ENCODE measurements around the gene UCK2. TPM values are rescaled to one million over a fixed set of nuclear protein-coding genes. Genes with fewer than 3 reads are reported as not detected.
A peak's percentile ranks its signal among the peaks of the same experiment; 100 is the strongest.
"Not testable (repeated sequence)": the region's sequence is repeated elsewhere in the genome, so short reads cannot be mapped to it uniquely, and the experiment has no call there.

UCK2 gene
- total RNA-seq (10 to 100 TPM in 8 of 9 donors, 1 to 10 TPM in 1; 5.4 to 22.7 (median 14.3) TPM), polyA plus RNA-seq (10 to 100 TPM; 11.9 to 19.1 (median 13.1) TPM)
- long read RNA-seq, donor 1: 0 reads
- long read RNA-seq, donor 2, full-length matches to known transcripts: 2 of 2 reads
- long read RNA-seq, donor 2, partial matches to known transcripts: 0 of 2 reads
- long read RNA-seq, donor 2, other reads (novel, unspliced or antisense): 0 of 2 reads
- long read RNA-seq, donor 3, partial matches to known transcripts: 0 of 4 reads
- long read RNA-seq, donor 3, other reads (novel, unspliced or antisense): 0 of 4 reads
- long read RNA-seq, donor 4: 0 reads
- long read RNA-seq, donor 5, full-length matches to known transcripts: 12 of 17 reads
- long read RNA-seq, donor 5, partial matches to known transcripts: 0 of 17 reads
- long read RNA-seq, donor 5, other reads (novel, unspliced or antisense): 5 of 17 reads
- long read RNA-seq, donor 6, full-length matches to known transcripts: 2 of 5 reads
- long read RNA-seq, donor 6, partial matches to known transcripts: 2 of 5 reads
- long read RNA-seq, donor 6, other reads (novel, unspliced or antisense): 1 of 5 reads
- long read RNA-seq, donor 7, full-length matches to known transcripts: 3 of 3 reads
- long read RNA-seq, donor 7, partial matches to known transcripts: 0 of 3 reads
- long read RNA-seq, donor 7, other reads (novel, unspliced or antisense): 0 of 3 reads
- long read RNA-seq, donor 8, partial matches to known transcripts: 0 of 2 reads
- long read RNA-seq, donor 8, other reads (novel, unspliced or antisense): 0 of 2 reads
- long read RNA-seq, donor 9, transcript UCK2-201 (7 exons, 1,375 nt): major isoform, 5 of 6 reads
- long read RNA-seq, donor 9, partial matches to known transcripts: 0 of 6 reads
- long read RNA-seq, donor 9, other reads (novel, unspliced or antisense): 0 of 6 reads
- long read RNA-seq, donor 10: 0 reads

DNA sequence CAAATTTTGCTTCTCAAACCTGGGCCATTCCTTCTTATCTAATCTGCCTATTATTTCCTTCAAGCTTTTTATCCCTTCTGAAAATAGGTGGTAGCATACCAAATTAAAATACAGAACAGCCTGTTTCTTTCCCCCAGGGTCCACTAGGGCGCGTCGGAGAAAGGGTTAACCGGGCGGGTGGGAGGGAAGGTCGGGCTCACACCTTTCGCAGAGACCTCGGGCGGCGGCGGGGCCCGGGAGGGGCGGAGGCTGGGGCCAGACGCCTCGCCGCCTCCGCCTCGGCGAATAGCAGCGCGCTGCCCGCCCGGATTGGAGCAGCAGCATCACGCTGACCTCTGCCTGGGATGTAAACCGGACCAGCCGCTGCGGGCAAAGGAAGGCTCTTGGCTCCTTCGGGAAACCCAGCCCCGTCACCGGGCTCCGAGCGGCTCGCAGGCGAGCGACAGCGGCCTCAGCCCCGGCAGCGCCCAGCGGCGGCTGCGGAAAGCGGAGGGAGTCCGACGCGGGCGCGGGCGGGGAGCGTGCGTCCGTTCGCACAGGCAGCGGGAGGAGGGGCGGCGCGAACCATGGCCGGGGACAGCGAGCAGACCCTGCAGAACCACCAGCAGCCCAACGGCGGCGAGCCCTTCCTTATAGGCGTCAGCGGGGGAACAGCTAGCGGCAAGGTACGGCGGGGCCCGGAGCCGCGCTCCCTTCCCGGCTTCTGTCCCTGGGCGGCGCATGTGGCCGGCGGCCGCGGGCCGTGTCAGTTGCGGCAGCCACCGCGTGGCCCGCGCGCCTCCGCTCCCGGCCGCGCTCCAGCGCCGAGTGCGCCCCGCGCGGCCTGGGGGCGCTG, at the start of gene UCK2:
Gene UCK2, plus strand, starts transcription at position 347 of the 835 bp plus-strand sequence. Its CDS starts 220 bp downstream, at position 567.
- Histone ChIP-seq H3K9me3 (replicated peaks in 1 of 3) (no peaks in the 10 kb centered on the region), H3K36me3 (replicated peaks in 1 of 2) (no peaks in the 10 kb centered on the region), H3K4me1 (replicated peaks in 1 of 2) (peaks cover 10 to 12% of the 10 kb centered on the region in 2 donors), H3K27me3 (no peaks in the 10 kb centered on the region), H3K27ac (peak within 1 kb of the TSS; percentile 35 to 91 (median 78)), H3K4me3 (peak within 1 kb of the TSS; percentile 49 to 91 (median 75))
- TF ChIP-seq, protein P1, sequence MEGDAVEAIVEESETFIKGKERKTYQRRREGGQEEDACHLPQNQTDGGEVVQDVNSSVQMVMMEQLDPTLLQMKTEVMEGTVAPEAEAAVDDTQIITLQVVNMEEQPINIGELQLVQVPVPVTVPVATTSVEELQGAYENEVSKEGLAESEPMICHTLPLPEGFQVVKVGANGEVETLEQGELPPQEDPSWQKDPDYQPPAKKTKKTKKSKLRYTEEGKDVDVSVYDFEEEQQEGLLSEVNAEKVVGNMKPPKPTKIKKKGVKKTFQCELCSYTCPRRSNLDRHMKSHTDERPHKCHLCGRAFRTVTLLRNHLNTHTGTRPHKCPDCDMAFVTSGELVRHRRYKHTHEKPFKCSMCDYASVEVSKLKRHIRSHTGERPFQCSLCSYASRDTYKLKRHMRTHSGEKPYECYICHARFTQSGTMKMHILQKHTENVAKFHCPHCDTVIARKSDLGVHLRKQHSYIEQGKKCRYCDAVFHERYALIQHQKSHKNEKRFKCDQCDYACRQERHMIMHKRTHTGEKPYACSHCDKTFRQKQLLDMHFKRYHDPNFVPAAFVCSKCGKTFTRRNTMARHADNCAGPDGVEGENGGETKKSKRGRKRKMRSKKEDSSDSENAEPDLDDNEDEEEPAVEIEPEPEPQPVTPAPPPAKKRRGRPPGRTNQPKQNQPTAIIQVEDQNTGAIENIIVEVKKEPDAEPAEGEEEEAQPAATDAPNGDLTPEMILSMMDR (IDR thresholded peaks at IDR 0.05): peak in 4 of 6 experiments; percentile 8 to 34 (median 10)
- peak; percentile 15 to 77 for TF ChIP-seq POLR2A (IDR thresholded peaks at IDR 0.05)
- 0% methylated on average over 4 to 94 of the region's 94 CpGs for WGBS, 4 donors
- peak; percentile 77 to 87 (median 84) for DNase-seq
- intact Hi-C loops (cut with DNase I): loop anchor here in 1 of 2 donors (10.0 kb wide), 1 partner anchor 87 kb away; no protein-coding TSS in a partner anchor

DNA sequence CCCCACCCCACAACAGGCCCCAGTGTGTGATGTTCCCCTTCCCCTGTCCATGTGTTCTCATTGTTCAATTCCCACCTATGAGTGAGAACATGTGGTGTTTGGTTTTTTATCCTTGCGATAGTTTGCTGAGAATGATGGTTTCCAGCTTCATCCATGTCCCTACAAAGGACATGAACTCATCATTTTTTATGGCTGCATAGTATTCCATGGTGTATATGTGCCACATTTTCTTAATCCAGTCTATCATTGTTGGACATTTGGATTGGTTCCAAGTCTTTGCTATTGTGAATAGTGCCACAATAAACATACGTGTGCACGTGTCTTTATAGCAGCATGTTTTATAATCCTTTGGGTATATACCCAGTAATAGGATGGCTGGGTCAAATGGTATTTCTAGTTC, 49.2 kb upstream of the UCK2 start:
- H3K27ac ChIP-seq; DNase-seq; H3K27me3 ChIP-seq; intact Hi-C loops (cut with DNase I); H3K36me3 ChIP-seq (replicated peaks in 1 of 2); H3K4me3 ChIP-seq; H3K9me3 ChIP-seq (replicated peaks in 1 of 3); H3K4me1 ChIP-seq (replicated peaks in 1 of 2): not testable (repeated sequence)
- WGBS, 4 donors: 70 to 100% (median 79%) methylated on average over 2 of the region's 3 CpGs; no CpG with 5 or more reads in 1 of the 4 donors

DNA sequence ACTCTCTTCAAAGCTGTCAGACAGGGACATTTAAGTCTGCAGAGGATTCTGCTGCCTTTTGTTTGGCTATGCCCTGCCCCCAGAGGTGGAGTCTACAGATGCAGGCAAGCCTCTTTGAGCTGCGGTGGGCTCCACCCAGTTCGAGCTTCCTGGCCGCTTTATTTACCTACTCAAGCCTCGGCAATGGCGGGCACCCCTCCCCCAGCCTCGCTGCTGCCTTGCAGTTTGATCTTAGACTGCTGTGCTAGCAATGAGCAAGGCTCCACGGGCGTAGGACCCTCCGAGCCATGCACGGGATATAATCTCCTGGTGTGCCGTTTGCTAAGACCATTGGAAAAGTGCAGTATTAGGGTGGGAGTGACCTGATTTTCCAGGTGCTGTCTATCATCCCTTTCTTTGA, 43.9 kb upstream of the UCK2 start:
- H3K9me3 ChIP-seq (replicated peaks in 1 of 3); DNase-seq; H3K27me3 ChIP-seq; H3K36me3 ChIP-seq (replicated peaks in 1 of 2); H3K27ac ChIP-seq; intact Hi-C loops (cut with DNase I); H3K4me1 ChIP-seq (replicated peaks in 1 of 2); H3K4me3 ChIP-seq: not testable (repeated sequence)
- WGBS, 4 donors: 87 to 93% (median 92%) methylated on average over 9 to 11 of the region's 11 CpGs

DNA sequence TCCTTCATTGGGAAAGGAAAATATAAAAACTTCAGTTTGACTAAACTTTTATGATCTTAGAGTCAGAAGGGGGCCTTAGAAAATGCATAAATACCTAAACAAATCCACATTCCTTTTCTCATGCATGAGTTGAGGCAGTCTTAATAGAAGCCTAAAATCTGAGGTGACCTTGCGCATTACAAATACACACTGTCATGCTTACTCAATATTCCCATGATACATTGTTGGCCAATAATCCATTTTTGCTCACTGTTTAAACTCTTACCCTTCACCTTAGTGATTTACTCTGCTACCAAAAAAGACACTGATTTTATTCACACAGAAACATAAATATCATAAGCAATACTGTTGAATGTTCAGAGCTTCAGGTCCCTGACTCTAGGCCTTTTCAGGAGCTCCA, 39.7 kb upstream of the UCK2 start:
- Histone ChIP-seq H3K27ac (no peak overlapping the region), H3K36me3 (replicated peaks in 1 of 2) (no peaks in the 10 kb centered on the region), H3K4me3 (no peak overlapping the region), H3K27me3 (no peaks in the 10 kb centered on the region), H3K9me3 (replicated peaks in 1 of 3) (peaks cover 0 to 4% (median 0%) of the 10 kb centered on the region in 3 donors), H3K4me1 (replicated peaks in 1 of 2) (no peaks in the 10 kb centered on the region)
- no peak for DNase-seq
- 97 to 100% (median 100%) methylated on average over 1 of the region's 1 CpG for WGBS, 4 donors
- intact Hi-C loops (cut with DNase I): no loop called here
- TF ChIP-seq, protein P1 (IDR thresholded peaks at IDR 0.05): no peak
- TF ChIP-seq POLR2A (IDR thresholded peaks at IDR 0.05): no peak

All from adrenal gland (tissue), 19 donors.